HG02884 (cell line): ENCODE data around the gene SLC29A2.
"Not testable (repeated sequence)": the region's sequence is repeated elsewhere in the genome, so short reads cannot be mapped to it uniquely, and the experiment has no call there.

Experiments used
- ATAC-seq: cut with Tn5 transposase; IDR thresholded peaks from one replicate; pipeline ENCODE4 v1.9.1; 2021; ENCODE audit warnings: mild to moderate bottlenecking, moderate library complexity; ENCODE audit not compliant: unreplicated experiment

SLC29A2 gene

DNA sequence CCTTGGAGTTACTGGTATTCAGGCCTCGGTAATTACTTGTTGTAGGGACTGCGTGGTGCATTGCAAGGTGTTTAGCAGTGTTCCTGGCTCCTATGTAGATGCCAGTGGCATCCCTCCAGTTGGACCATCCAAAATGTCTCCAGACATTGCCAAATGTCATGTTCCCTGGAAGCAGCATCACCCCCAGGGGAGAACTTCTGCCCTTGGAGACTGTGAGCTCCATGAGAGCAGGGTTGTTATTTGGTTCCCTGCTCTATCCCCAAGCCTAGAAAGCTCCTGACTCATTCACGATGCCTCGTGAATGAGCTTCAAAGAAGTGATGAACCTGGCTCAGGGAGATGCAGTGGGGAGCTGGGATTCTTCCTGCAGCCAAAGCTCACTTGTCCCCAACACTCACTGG is 50.0 kb downstream of the SLC29A2 start:
- no peak for ATAC-seq

GRCh38 chr11:66320748-66321147 is 50.8 kb downstream of the SLC29A2 start:
- ATAC-seq, result not testable (repeated sequence)

- not testable (repeated sequence) for ATAC-seq
Observed at GRCh38 chr11:66320289-66320688, 51.3 kb downstream of the SLC29A2 start.

- no peak for ATAC-seq
Observed at GRCh38 chr11:66318600-66318970, 53.0 kb downstream of the SLC29A2 start.

- ATAC-seq, result no peak
Observed at GRCh38 chr11:66317723-66318599, 53.6 kb downstream of the SLC29A2 start.

GRCh38 chr11:66317322-66317722 is 54.2 kb downstream of the SLC29A2 start:
- ATAC-seq, result no peak

DNA sequence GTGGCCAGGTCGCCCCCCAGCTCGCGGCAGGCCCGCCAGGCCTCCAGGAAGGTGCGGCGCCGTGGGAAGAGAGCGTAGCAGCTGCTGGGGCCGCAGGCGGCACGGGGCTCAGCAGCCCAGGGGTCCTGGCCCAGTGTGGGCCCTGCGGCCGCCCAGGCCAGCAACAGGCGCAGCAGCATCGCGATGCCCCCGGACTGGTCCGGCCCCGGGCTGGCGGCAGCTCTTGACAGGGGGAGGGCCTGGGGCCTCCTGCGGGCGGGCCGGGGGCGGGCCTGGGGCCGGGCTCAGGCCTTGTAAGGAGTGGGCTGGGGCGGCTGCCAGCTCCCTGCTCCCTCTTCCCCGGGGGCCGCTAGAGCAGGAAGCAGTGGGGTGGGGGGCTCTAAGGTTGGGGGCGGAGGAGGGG is 54.7 kb downstream of the SLC29A2 start, which contains the start of gene CD248:
Gene CD248 (minus strand): TSS at position 196 of the 403 bp plus-strand sequence. CDS start 17 bp downstream, at position 179.
- ATAC-seq, result no peak

DNA sequence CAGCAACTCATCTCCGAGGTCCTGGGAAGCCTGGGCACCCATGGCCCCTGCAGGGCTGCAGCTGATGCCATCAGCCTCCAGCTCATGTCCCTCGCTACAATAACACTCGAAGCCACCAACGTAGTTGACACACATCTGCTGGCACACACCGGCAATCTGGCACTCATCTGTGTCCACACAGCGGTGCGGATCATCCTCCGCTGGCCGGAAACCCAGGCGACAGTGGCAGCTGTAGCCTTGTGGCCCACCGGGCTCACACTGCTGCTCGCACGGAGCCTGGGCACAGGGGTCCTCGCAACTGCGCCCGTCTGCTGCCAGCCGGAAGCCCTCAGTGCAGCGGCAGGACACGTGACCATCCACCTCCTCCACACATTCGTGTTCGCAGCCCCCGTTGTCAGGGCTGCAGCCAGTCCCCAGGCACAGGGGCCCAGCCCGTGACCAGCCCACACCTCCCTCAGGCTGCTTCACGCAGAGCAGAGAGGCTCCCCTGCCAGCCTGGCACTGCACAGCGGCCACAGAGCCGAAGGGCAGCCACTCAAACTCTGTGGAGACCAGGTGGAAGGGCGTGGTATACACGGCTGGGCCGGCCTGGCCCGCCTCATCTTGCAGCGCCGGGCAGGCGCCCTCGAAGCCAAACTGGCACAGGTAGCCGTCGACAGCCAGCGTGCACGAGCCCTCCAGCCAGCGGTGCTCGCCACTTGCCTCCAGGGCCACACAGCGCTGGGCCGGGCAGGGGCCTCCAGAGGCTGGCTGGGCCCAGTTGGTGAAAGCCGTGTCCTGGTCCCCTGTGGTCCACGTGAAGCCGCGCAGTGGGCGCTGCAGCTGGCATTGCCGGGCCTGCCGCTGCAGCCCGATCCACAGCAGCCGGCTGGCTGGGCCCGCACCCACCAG is 55.4 kb downstream of the SLC29A2 start:
- ATAC-seq, result no peak

GRCh38 chr11:66315498-66315885 is 56.1 kb downstream of the SLC29A2 start:
- ATAC-seq, result no peak

DNA sequence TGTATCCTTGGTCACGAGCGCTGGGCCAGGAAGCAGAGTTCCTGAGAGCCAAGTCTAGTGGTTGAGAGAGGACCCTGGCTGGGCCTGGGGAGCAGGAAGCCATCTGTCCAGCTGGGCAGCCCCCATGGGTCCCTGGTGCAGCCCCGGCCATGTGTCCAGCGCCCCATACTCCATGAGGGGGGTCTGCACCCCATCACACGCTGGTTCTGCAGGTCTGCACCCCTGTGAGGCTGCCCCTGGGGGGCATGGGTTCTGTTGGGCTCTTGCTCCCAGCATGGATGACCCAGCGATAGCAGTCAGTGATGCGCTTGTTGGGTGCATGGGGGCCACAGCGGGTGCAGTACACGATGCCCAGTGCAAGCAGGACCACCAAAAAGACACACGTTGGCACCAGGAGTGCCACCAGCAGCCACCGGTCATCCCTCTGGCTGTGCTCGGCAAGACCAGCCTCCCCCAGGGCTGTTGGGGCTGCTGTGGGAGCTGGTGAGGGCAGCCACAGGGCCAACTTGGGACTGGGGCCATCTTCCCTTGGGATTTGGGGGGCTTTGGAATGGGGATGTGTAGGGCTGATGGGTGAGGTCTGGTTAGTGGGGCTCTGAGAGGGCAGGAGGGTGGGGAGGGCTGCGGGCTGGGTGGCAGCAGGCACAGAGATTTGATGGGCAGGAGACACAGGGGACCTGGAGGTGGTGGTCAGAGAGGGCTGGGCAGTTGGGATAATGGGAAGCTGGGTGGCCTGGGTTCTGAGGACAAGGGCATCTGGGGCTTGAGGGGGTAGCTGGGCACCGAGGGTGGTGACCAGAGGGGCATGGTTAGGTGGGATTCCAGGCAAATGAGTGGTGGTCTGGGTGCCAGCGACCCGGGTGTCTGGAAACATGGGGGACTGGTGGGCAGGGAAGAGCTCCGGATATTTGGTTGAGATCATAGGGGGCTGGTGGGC is 56.7 kb downstream of the SLC29A2 start:
- ATAC-seq, result no peak

DNA sequence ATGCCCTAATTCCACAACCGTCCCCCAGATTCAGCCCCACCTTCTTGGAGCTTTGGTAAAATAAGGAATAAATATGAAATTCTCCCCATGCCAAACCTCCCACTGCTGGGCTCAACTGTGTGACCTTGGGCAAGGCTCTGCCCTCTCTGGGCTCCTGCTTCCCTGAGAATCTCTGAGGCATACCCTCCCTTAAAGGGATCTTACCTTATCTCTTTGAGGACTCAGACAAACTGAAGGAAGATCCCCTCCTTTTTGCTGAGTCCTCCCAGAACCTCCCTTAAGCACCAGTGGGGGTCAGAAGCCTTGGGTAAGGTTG is 57.4 kb downstream of the SLC29A2 start:
- no peak for ATAC-seq

DNA sequence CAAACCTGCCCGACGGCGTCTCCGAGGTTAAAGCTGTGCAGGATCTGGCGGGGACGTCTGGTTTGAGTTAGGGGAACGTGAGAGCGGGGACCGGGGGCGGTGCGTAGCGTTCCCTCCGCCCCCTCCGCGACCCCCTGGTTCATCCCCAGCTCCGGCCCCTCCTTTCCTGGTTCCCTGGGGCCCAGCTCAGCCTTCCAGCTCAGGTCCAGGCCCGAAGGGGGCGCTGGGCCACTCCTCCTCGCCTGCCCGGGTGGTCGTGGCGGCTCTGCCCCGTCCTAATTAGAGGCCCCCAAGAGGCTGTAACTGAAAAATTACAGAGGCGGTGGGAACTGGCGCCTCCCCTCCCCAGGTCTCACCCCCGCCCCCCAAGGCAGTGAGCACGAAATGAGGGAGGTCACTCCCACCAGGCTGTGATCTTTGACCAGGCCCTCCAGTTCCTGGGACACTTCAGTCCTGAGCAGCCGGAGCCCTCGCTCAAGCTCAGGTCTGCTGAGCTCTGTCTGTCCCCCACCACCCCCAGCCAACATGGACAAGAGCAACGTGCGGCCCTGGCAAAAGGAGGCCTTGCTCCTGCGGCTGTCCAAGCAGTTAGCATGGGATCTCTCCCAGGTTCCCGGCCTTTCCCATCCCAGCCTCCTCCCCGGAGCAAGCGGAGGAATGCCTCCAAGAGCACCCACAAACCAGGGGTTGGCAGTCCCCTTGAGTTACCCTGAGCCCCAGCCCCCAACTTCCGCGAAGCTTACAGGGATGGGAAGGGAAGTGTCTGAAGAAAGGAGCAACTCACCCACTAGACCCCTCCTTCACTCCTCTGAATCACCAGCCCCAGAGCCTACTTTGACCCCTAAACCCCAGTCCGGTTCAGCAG is 58.0 kb downstream of the SLC29A2 start:
- no peak for ATAC-seq

- peak; percentile 70 for ATAC-seq
Observed at GRCh38 chr11:66312549-66313320, 58.8 kb downstream of the SLC29A2 start.
